ENCODE measurements around the gene TTC27. TPM values are rescaled to one million over a fixed set of nuclear protein-coding genes. Genes with fewer than 3 reads are reported as not detected.

Gene TTC27
- total RNA-seq, 1 experiment from 2014 or later = 25.1 TPM

- peaks cover 14% of the 10 kb centered on the region for H3K4me1 Mint-ChIP-seq
- TF ChIP-seq FOXK1 (CRISPR knock-in tag; IDR thresholded peaks at IDR 0.05) = no peak
- TF ChIP-seq ZNF416 (CRISPR knock-in tag; IDR thresholded peaks at IDR 0.05) = no peak
- TF ChIP-seq TP53 (CRISPR knock-in tag; IDR thresholded peaks at IDR 0.05) = no peak
- TF ChIP-seq KAT7 (CRISPR knock-in tag; IDR thresholded peaks at IDR 0.05; ENCODE audit: borderline replicate concordance) = no peak
- TF ChIP-seq CREM (CRISPR knock-in tag; IDR thresholded peaks at IDR 0.05) = no peak
- TF ChIP-seq RORB (CRISPR knock-in tag; IDR thresholded peaks at IDR 0.05) = no peak
- TF ChIP-seq ATF6 (CRISPR knock-in tag; IDR thresholded peaks at IDR 0.05) = no peak
- no peak for TF ChIP-seq ZNF512 (CRISPR knock-in tag; IDR thresholded peaks at IDR 0.05; ENCODE audit: borderline replicate concordance)
- TF ChIP-seq ZNF281 (CRISPR knock-in tag; IDR thresholded peaks at IDR 0.05) = no peak
- TF ChIP-seq ESRRA (CRISPR knock-in tag; IDR thresholded peaks at IDR 0.05; ENCODE audit: borderline replicate concordance) = no peak
- TF ChIP-seq EMX1 (CRISPR knock-in tag; IDR thresholded peaks at IDR 0.05) = no peak
- no peak for TF ChIP-seq NR2C2 (CRISPR knock-in tag; IDR thresholded peaks at IDR 0.05)
- TF ChIP-seq CDX4 (CRISPR knock-in tag; IDR thresholded peaks at IDR 0.05; ENCODE audit: borderline replicate concordance) = no peak
- TF ChIP-seq, protein P1, sequence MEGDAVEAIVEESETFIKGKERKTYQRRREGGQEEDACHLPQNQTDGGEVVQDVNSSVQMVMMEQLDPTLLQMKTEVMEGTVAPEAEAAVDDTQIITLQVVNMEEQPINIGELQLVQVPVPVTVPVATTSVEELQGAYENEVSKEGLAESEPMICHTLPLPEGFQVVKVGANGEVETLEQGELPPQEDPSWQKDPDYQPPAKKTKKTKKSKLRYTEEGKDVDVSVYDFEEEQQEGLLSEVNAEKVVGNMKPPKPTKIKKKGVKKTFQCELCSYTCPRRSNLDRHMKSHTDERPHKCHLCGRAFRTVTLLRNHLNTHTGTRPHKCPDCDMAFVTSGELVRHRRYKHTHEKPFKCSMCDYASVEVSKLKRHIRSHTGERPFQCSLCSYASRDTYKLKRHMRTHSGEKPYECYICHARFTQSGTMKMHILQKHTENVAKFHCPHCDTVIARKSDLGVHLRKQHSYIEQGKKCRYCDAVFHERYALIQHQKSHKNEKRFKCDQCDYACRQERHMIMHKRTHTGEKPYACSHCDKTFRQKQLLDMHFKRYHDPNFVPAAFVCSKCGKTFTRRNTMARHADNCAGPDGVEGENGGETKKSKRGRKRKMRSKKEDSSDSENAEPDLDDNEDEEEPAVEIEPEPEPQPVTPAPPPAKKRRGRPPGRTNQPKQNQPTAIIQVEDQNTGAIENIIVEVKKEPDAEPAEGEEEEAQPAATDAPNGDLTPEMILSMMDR (IDR thresholded peaks at IDR 0.05) = no peak
- no peak for TF ChIP-seq ZNF317 (CRISPR knock-in tag; IDR thresholded peaks at IDR 0.05; ENCODE audit: borderline replicate concordance, low read depth)
- TF ChIP-seq ZNF263 (CRISPR knock-in tag; IDR thresholded peaks at IDR 0.05; ENCODE audit: low read depth) = no peak
- no peak for TF ChIP-seq JAZF1 (CRISPR knock-in tag; IDR thresholded peaks at IDR 0.05)
- no peak for DNase-seq (ENCODE audit: low spot score)
- no peaks in the 10 kb centered on the region for H3K27me3 Mint-ChIP-seq (ENCODE audit: low read depth)
- H3K27ac Mint-ChIP-seq = no peak overlapping the region
- H3K9me3 Mint-ChIP-seq = no peaks in the 10 kb centered on the region
- CTCF ChIA-PET = no interaction called here
- POLR2A ChIA-PET = no interaction called here
- H3K36me3 Mint-ChIP-seq = peaks cover 9% of the 10 kb centered on the region
- H3K4me3 Mint-ChIP-seq = no peak overlapping the region
- no peak for ATAC-seq
Measured at GRCh38 chr2:32623311-32623706, 4.5 kb upstream of the TTC27 start.

GRCh38 chr2:32624812-32625211 is 3.0 kb upstream of the TTC27 start:
- no peaks in the 10 kb centered on the region for H3K9me3 Mint-ChIP-seq
- CTCF ChIA-PET = no interaction called here
- H3K27ac Mint-ChIP-seq = no peak overlapping the region
- H3K36me3 Mint-ChIP-seq = peaks cover 7% of the 10 kb centered on the region; the same call in 1 of the 2 replicates
- DNase-seq (ENCODE audit: low spot score) = no peak
- POLR2A ChIA-PET = no interaction called here
- no peak for ATAC-seq
- no peak overlapping the region for H3K4me3 Mint-ChIP-seq
- peaks cover 16% of the 10 kb centered on the region for H3K4me1 Mint-ChIP-seq
- H3K27me3 Mint-ChIP-seq (ENCODE audit: low read depth) = no peaks in the 10 kb centered on the region
- no peak for TF ChIP-seq ZNF219 (CRISPR knock-in tag; IDR thresholded peaks at IDR 0.05; ENCODE audit: borderline replicate concordance)
- TF ChIP-seq, protein P2, sequence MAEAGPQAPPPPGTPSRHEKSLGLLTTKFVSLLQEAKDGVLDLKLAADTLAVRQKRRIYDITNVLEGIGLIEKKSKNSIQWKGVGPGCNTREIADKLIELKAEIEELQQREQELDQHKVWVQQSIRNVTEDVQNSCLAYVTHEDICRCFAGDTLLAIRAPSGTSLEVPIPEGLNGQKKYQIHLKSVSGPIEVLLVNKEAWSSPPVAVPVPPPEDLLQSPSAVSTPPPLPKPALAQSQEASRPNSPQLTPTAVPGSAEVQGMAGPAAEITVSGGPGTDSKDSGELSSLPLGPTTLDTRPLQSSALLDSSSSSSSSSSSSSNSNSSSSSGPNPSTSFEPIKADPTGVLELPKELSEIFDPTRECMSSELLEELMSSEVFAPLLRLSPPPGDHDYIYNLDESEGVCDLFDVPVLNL (CRISPR knock-in tag; IDR thresholded peaks at IDR 0.05; ENCODE audit: borderline replicate concordance, low read depth) = no peak
- TF ChIP-seq IRF2 (CRISPR knock-in tag; IDR thresholded peaks at IDR 0.05; ENCODE audit: borderline replicate concordance, low read depth) = no peak
- TF ChIP-seq, protein P3, sequence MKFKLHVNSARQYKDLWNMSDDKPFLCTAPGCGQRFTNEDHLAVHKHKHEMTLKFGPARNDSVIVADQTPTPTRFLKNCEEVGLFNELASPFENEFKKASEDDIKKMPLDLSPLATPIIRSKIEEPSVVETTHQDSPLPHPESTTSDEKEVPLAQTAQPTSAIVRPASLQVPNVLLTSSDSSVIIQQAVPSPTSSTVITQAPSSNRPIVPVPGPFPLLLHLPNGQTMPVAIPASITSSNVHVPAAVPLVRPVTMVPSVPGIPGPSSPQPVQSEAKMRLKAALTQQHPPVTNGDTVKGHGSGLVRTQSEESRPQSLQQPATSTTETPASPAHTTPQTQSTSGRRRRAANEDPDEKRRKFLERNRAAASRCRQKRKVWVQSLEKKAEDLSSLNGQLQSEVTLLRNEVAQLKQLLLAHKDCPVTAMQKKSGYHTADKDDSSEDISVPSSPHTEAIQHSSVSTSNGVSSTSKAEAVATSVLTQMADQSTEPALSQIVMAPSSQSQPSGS (CRISPR knock-in tag; IDR thresholded peaks at IDR 0.05; ENCODE audit: borderline replicate concordance, low read depth) = no peak
- TF ChIP-seq MAX (CRISPR knock-in tag; IDR thresholded peaks at IDR 0.05) = no peak
- TF ChIP-seq ZNF263 (CRISPR knock-in tag; IDR thresholded peaks at IDR 0.05; ENCODE audit: low read depth) = no peak
- no peak for TF ChIP-seq ESRRA (CRISPR knock-in tag; IDR thresholded peaks at IDR 0.05; ENCODE audit: borderline replicate concordance)
- no peak for TF ChIP-seq CREM (CRISPR knock-in tag; IDR thresholded peaks at IDR 0.05)
- no peak for TF ChIP-seq TEAD1 (CRISPR knock-in tag; IDR thresholded peaks at IDR 0.05)
- TF ChIP-seq ZNF138 (CRISPR knock-in tag; conservative IDR thresholded peaks at IDR 0.05) = no peak

Data from WTC11 (cell line).